H9 (cell line): ENCODE measurements around the gene UNC45A. TPM values are rescaled to one million over a fixed set of nuclear protein-coding genes. Genes with fewer than 3 reads are reported as not detected.

ENCODE experiments used
- DNase-seq: peaks from one replicate; pipeline ENCODE4 v3.0.0-alpha.2; 2017
- H2AFZ ChIP-seq: one replicate; pipeline ENCODE4 v1.6.1; 2013; ENCODE audit warnings: mild to moderate bottlenecking, low read length, control low read depth, moderate library complexity
- H2AK5ac ChIP-seq: 2 replicates; pipeline ENCODE4 v1.6.1; 2013; ENCODE audit warnings: low read length, control low read depth, mixed read lengths; ENCODE audit not compliant: insufficient read length
- H2BK120ac ChIP-seq: one replicate; pipeline ENCODE4 v1.6.1; 2013; ENCODE audit warnings: low read depth, mild to moderate bottlenecking, low read length, control low read depth, inconsistent platforms; ENCODE audit not compliant: poor library complexity, severe bottlenecking
- H2BK12ac ChIP-seq: 2 replicates; pipeline ENCODE4 v1.6.1; 2013; ENCODE audit warnings: low read length, control low read depth, mixed read lengths, low read depth; ENCODE audit not compliant: insufficient read length
- H2BK15ac ChIP-seq: 2 replicates; pipeline ENCODE4 v1.6.1; 2013; ENCODE audit warnings: low read depth, low read length, control low read depth
- H2BK20ac ChIP-seq: one replicate; pipeline ENCODE4 v1.6.1; 2013; ENCODE audit warnings: low read depth, mild to moderate bottlenecking, low read length, control low read depth, inconsistent platforms; ENCODE audit not compliant: poor library complexity, severe bottlenecking
- H2BK5ac ChIP-seq: 2 replicates; pipeline ENCODE4 v1.6.1; 2013; ENCODE audit warnings: low read length, control low read depth, mixed read lengths; ENCODE audit not compliant: insufficient read length
- H3K14ac ChIP-seq: 2 replicates; pipeline ENCODE4 v1.6.1; 2013; ENCODE audit warnings: low read length, control low read depth; ENCODE audit not compliant: insufficient read depth
- H3K18ac ChIP-seq: 2 replicates; pipeline ENCODE4 v1.6.1; 2013; ENCODE audit warnings: low read depth, mild to moderate bottlenecking, mixed read lengths, low read length, control low read depth; ENCODE audit not compliant: insufficient read length
- H3K23ac ChIP-seq: 2 replicates; pipeline ENCODE4 v1.6.1; 2013; ENCODE audit warnings: low read length, control low read depth, mixed read lengths, low read depth; ENCODE audit not compliant: insufficient read length
- H3K23me2 ChIP-seq: 2 replicates; pipeline ENCODE4 v1.6.1; 2013; ENCODE audit warnings: low read depth, mild to moderate bottlenecking, mixed read lengths, low read length, control low read depth; ENCODE audit not compliant: insufficient read length, poor library complexity, severe bottlenecking
- H3K27ac ChIP-seq: 2 replicates; pipeline ENCODE4 v1.5.1; 2013; ENCODE audit warnings: low read length, control low read depth, mixed read lengths, low read depth; ENCODE audit not compliant: insufficient read length
- H3K27me3 ChIP-seq: 2 replicates; pipeline ENCODE4 v1.6.1; 2013; ENCODE audit warnings: low read length, control low read depth, inconsistent platforms; ENCODE audit not compliant: insufficient read depth
- H3K4ac ChIP-seq: 2 replicates; pipeline ENCODE4 v1.6.1; 2013; ENCODE audit warnings: low read depth, mild to moderate bottlenecking, control low read depth, inconsistent platforms, low read length, moderate library complexity
- H3K4me1 ChIP-seq: 2 replicates; pipeline ENCODE4 v1.6.1; 2013; ENCODE audit warnings: low read length, control low read depth, inconsistent platforms; ENCODE audit not compliant: insufficient read depth
- H3K4me2 ChIP-seq: 2 replicates; pipeline ENCODE4 v1.6.1; 2013; ENCODE audit warnings: low read length, control low read depth, mixed read lengths; ENCODE audit not compliant: insufficient read length, insufficient read depth
- H3K56ac ChIP-seq: 2 replicates; pipeline ENCODE4 v1.6.1; 2013; ENCODE audit warnings: low read depth, mild to moderate bottlenecking, mixed read lengths, low read length, control low read depth; ENCODE audit not compliant: insufficient read length
- H3K79me1 ChIP-seq: 2 replicates; pipeline ENCODE4 v1.6.1; 2013; ENCODE audit warnings: low read depth, mild to moderate bottlenecking, moderate library complexity, low read length, control low read depth, inconsistent platforms; ENCODE audit not compliant: insufficient read depth, poor library complexity, severe bottlenecking
- H3K79me2 ChIP-seq: 2 replicates; pipeline ENCODE4 v1.6.1; 2013; ENCODE audit warnings: low read length, control low read depth, inconsistent platforms; ENCODE audit not compliant: insufficient read depth
- H3K9ac ChIP-seq: 2 replicates; pipeline ENCODE4 v1.6.1; 2013; ENCODE audit warnings: low read length, control low read depth, mixed read lengths; ENCODE audit not compliant: insufficient read length; ENCODE audit errors: extremely low read depth
- H3K9me3 ChIP-seq: one replicate; pipeline ENCODE4 v1.6.1; 2013; ENCODE audit warnings: low read depth, low read length, inconsistent platforms; ENCODE audit not compliant: control insufficient read depth
- H3T11ph ChIP-seq: one replicate; pipeline ENCODE4 v1.6.1; 2013; ENCODE audit warnings: mild to moderate bottlenecking, low read length, control low read depth, inconsistent platforms
- H4K20me1 ChIP-seq: one replicate; pipeline ENCODE4 v1.6.1; 2013; ENCODE audit not compliant: control insufficient read depth, insufficient read length, insufficient read depth
- H4K5ac ChIP-seq: 2 replicates; pipeline ENCODE4 v1.6.1; 2013; ENCODE audit warnings: low read depth, mild to moderate bottlenecking, mixed read lengths, low read length, control low read depth; ENCODE audit not compliant: insufficient read length
- H4K8ac ChIP-seq: replicated peaks from 2 replicates; pipeline ENCODE4 v1.6.1; 2013; ENCODE audit warnings: low read length, control low read depth, mixed read lengths, low read depth; ENCODE audit not compliant: insufficient read length
- H4K91ac ChIP-seq: 2 replicates; pipeline ENCODE4 v1.6.1; 2013; ENCODE audit warnings: low read depth, mild to moderate bottlenecking, moderate library complexity, mixed read lengths, low read length, control low read depth; ENCODE audit not compliant: insufficient read length
- H3K27ac Mint-ChIP-seq, 3 experiments: 2 replicates in 2 of 3; 3 replicates in 1 of 3; pipeline ENCODE4 v1.8.0; 2020 to 2021; ENCODE audit warnings: mixed read lengths in 3 of 3, mild to moderate bottlenecking in 1 of 3, moderate library complexity in 1 of 3
- H3K27me3 Mint-ChIP-seq: 2 replicates; pipeline ENCODE4 v1.8.0; 2021; ENCODE audit warnings: low read depth, mild to moderate bottlenecking, moderate library complexity, mixed read lengths
- H3K36me3 Mint-ChIP-seq, 3 experiments: 2 replicates in 2 of 3; 3 replicates in 1 of 3; pipeline ENCODE4 v1.8.0; 2020 to 2021; ENCODE audit warnings: low read depth in 3 of 3, mixed read lengths in 3 of 3; ENCODE audit not compliant: insufficient read depth in 1 of 3
- H3K4me1 Mint-ChIP-seq, 2 experiments: 2 replicates each; pipeline ENCODE4 v1.8.0; 2020; ENCODE audit warnings: mixed read lengths in 2 of 2
- H3K4me3 Mint-ChIP-seq, 2 experiments: 2 replicates in 1 of 2; 3 replicates in 1 of 2; pipeline ENCODE4 v1.8.0; 2020 to 2021; ENCODE audit warnings: mild to moderate bottlenecking in 2 of 2, mixed read lengths in 2 of 2, moderate library complexity in 1 of 2
- H3K9me3 Mint-ChIP-seq, 2 experiments: 2 replicates in 1 of 2; 3 replicates in 1 of 2; pipeline ENCODE4 v1.8.0; 2020; ENCODE audit warnings: mild to moderate bottlenecking in 2 of 2, mixed read lengths in 2 of 2, moderate library complexity in 1 of 2
- WGBS: extraction: QIAGEN DNeasy Blood & Tissue Kit; methylation state at CpG from one replicate; pipeline ENCODE4 v1.1.7; 2013; ENCODE audit warnings: missing lambda C conversion rate, low lambda C conversion rate, mixed read lengths; ENCODE audit not compliant: insufficient read length; ENCODE audit errors: extremely low coverage; 5-methylcytosine and 5-hydroxymethylcytosine counted together
- total RNA-seq: library from RNA; stranded (reverse); gene quantifications from 2 replicates; pipeline ENCODE4 v1.2.1, GENCODE V29; 2021
- TF ChIP-seq, protein P1 (sequence below): fragments of 200-600 bp; sonication (generic); conservative IDR thresholded peaks from 3 replicates; pipeline ENCODE4 v1.8.0; 2021; ENCODE audit warnings: antibody characterized with exemption, mild to moderate bottlenecking

UNC45A gene
- total RNA-seq, 1 experiment from 2014 or later, result 84.6 TPM

- no peaks in the 10 kb centered on the region for H3K23me2 ChIP-seq
- peak overlapping the region in 1 of 3 experiments; percentile 94; a peak in 3 of 7 replicates for H3K27ac Mint-ChIP-seq
- no peak overlapping the region for H2AFZ ChIP-seq
- H3K18ac ChIP-seq, result no peak overlapping the region
- WGBS, result no CpG with 5 or more reads among the region's 7 CpGs
- H3K14ac ChIP-seq, result no peak overlapping the region
- no peak overlapping the region for H3K56ac ChIP-seq
- no peaks in the 10 kb centered on the region for H3K4me1 ChIP-seq
- H2BK120ac ChIP-seq, result no peak overlapping the region
- no peak overlapping the region for H2AK5ac ChIP-seq
- H4K20me1 ChIP-seq, result no peaks in the 10 kb centered on the region
- H2BK15ac ChIP-seq, result no peak overlapping the region
- H3K9me3 ChIP-seq, result no peaks in the 10 kb centered on the region
- TF ChIP-seq, protein P1, sequence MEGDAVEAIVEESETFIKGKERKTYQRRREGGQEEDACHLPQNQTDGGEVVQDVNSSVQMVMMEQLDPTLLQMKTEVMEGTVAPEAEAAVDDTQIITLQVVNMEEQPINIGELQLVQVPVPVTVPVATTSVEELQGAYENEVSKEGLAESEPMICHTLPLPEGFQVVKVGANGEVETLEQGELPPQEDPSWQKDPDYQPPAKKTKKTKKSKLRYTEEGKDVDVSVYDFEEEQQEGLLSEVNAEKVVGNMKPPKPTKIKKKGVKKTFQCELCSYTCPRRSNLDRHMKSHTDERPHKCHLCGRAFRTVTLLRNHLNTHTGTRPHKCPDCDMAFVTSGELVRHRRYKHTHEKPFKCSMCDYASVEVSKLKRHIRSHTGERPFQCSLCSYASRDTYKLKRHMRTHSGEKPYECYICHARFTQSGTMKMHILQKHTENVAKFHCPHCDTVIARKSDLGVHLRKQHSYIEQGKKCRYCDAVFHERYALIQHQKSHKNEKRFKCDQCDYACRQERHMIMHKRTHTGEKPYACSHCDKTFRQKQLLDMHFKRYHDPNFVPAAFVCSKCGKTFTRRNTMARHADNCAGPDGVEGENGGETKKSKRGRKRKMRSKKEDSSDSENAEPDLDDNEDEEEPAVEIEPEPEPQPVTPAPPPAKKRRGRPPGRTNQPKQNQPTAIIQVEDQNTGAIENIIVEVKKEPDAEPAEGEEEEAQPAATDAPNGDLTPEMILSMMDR, result no peak
- no peak overlapping the region for H3T11ph ChIP-seq
- H3K9ac ChIP-seq, result no peak overlapping the region
- H4K8ac ChIP-seq, result no peak overlapping the region
- H2BK20ac ChIP-seq, result no peak overlapping the region
- DNase-seq, result no peak
- H4K91ac ChIP-seq, result no peak overlapping the region
- H3K23ac ChIP-seq, result no peak overlapping the region
- H3K27me3 Mint-ChIP-seq, result no peaks in the 10 kb centered on the region
- peaks cover 5 to 61% (median 18%) of the 10 kb centered on the region in 3 experiments; a peak in 6 of 7 replicates for H3K36me3 Mint-ChIP-seq
- no peak overlapping the region for H2BK5ac ChIP-seq
- H3K27me3 ChIP-seq, result no peaks in the 10 kb centered on the region
- H3K4ac ChIP-seq, result no peak overlapping the region
- H3K4me1 Mint-ChIP-seq, result peaks cover 3 to 8% of the 10 kb centered on the region in 2 experiments; a peak in 2 of 4 replicates
- H3K79me2 ChIP-seq, result no peaks in the 10 kb centered on the region
- no peak overlapping the region for H4K5ac ChIP-seq
- H2BK12ac ChIP-seq, result no peak overlapping the region
- no peak overlapping the region for H3K4me3 Mint-ChIP-seq
- H3K9me3 Mint-ChIP-seq, result no peaks in the 10 kb centered on the region
- no peak overlapping the region for H3K27ac ChIP-seq
- H3K4me2 ChIP-seq, result no peak overlapping the region
- no peaks in the 10 kb centered on the region for H3K79me1 ChIP-seq
Observed at GRCh38 chr15:90915216-90915807, 19.8 kb upstream of the UNC45A start.
